KMS-11 (cell line): ENCODE results near the gene NUCB2.

Experiments
- H2AFZ ChIP-seq: fragments of 200-600 bp; sonication (generic); 2 replicates; pipeline ENCODE4 v1.6.1; 2016; ENCODE audit warnings: antibody characterized with exemption, mixed run types, low read depth
- H3K27ac ChIP-seq: fragments of 200-600 bp; sonication (generic); 2 replicates; pipeline ENCODE4 v1.6.1; 2016; ENCODE audit warnings: mild to moderate bottlenecking, mixed run types
- H3K27me3 ChIP-seq: fragments of 200-600 bp; sonication (generic); 2 replicates; pipeline ENCODE4 v1.6.1; 2017; ENCODE audit warnings: mild to moderate bottlenecking, low read depth, mixed run types, moderate library complexity; ENCODE audit not compliant: insufficient read depth
- H3K36me3 ChIP-seq: fragments of 200-600 bp; sonication (generic); 2 replicates; pipeline ENCODE4 v1.6.1; 2017; ENCODE audit warnings: mild to moderate bottlenecking, mixed run types; ENCODE audit not compliant: insufficient read depth
- H3K4me1 ChIP-seq: fragments of 200-600 bp; sonication (generic); 2 replicates; pipeline ENCODE4 v1.6.1; 2016; ENCODE audit warnings: mild to moderate bottlenecking, low read depth, mixed run types; ENCODE audit not compliant: poor library complexity, severe bottlenecking
- H3K4me2 ChIP-seq: fragments of 200-600 bp; sonication (generic); 2 replicates; pipeline ENCODE4 v1.7.0; 2016; ENCODE audit warnings: mild to moderate bottlenecking, mixed run types
- H3K4me3 ChIP-seq: fragments of 200-600 bp; sonication (generic); IDR thresholded peaks from 2 replicates; pipeline ENCODE4 v1.6.1; 2017; ENCODE audit warnings: low read depth, low read length, mixed read lengths; ENCODE audit not compliant: insufficient read depth
- H3K79me2 ChIP-seq: fragments of 200-600 bp; sonication (generic); 2 replicates; pipeline ENCODE4 v1.6.1; 2016; ENCODE audit warnings: low read depth, mixed run types; ENCODE audit not compliant: insufficient read depth
- H3K9ac ChIP-seq: fragments of 200-600 bp; sonication (generic); 2 replicates; pipeline ENCODE4 v1.6.1; 2016; ENCODE audit warnings: mild to moderate bottlenecking, mixed run types
- H4K20me1 ChIP-seq: fragments of 200-600 bp; sonication (generic); 2 replicates; pipeline ENCODE4 v1.6.1; 2016; ENCODE audit warnings: mild to moderate bottlenecking, mixed run types; ENCODE audit not compliant: insufficient read depth
- TF ChIP-seq, protein P1 (sequence below): fragments of 200-600 bp; sonication (generic); conservative IDR thresholded peaks from 2 replicates; pipeline ENCODE4 v1.6.1; 2017; ENCODE audit warnings: low read depth, mild to moderate bottlenecking, antibody characterized with exemption, low read length, moderate library complexity, mixed read lengths

NUCB2 gene

DNA sequence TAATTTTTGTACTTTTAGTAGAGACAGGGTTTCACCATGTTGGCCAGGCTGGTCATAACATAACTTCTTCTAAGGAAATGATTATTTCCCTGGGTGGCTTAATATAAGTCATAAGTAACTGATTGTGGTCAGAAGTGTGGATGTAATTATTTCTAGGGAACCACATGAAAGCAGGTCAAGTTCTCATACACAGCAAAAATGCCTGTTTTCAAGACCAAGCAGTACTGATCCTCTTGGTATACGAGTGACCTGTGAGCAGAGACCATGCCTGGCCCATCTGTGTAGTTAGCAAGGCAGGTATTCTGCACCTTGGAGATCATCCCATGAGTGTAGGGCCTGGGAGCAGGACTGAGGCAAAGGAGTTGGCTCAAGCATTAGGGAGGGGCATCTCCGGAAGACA is 32.5 kb upstream of the NUCB2 start:
- Histone ChIP-seq H3K4me1 (peaks cover 15% of the 10 kb centered on the region), H3K27me3 (peaks cover 12% of the 10 kb centered on the region), H3K4me3 (no peak overlapping the region), H4K20me1 (no peaks in the 10 kb centered on the region), H3K79me2 (no peaks in the 10 kb centered on the region), H2AFZ (no peak overlapping the region), H3K9ac (no peak overlapping the region), H3K36me3 (no peaks in the 10 kb centered on the region), H3K4me2 (no peak overlapping the region; the same call in 1 of the 2 replicates), H3K27ac (no peak overlapping the region)
- TF ChIP-seq, protein P1, sequence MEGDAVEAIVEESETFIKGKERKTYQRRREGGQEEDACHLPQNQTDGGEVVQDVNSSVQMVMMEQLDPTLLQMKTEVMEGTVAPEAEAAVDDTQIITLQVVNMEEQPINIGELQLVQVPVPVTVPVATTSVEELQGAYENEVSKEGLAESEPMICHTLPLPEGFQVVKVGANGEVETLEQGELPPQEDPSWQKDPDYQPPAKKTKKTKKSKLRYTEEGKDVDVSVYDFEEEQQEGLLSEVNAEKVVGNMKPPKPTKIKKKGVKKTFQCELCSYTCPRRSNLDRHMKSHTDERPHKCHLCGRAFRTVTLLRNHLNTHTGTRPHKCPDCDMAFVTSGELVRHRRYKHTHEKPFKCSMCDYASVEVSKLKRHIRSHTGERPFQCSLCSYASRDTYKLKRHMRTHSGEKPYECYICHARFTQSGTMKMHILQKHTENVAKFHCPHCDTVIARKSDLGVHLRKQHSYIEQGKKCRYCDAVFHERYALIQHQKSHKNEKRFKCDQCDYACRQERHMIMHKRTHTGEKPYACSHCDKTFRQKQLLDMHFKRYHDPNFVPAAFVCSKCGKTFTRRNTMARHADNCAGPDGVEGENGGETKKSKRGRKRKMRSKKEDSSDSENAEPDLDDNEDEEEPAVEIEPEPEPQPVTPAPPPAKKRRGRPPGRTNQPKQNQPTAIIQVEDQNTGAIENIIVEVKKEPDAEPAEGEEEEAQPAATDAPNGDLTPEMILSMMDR = no peak

DNA sequence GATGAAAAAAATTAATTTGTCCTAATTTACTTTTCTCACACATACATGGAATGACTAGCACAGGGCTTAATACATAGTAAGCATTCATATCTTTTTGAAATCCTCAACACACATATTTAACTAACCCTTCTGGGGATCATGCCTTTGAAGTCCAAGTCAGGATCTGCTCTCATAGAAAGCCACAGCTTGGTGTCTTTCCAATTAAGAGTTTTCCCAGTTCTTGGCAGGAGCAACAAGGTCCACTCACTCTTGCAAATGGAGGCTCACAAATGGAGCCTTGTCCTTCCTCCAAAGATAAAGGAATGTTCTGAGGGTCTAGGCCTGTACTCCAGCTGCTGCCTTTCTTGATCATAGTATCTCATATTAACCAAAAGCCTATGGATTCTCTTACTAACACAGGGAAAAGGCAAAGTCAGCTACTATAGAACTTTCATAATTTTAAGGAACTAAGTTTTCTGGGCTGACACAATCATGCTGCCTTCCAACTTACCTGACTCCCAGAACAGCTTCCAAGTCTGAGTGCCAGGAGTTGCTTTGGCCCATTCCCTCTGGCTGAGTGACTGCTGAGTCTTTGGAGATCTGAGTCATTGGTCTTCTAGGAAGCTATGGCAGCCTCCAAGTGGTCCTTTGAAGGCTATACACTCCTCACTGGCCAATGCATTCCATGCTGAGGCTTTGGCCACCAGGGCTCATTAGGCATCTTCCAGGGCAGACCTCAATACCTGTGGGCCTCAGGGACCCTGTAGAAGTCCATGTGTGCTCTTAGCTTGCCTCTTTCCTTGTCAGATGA is 25.8 kb upstream of the NUCB2 start:
- H3K4me1 ChIP-seq = no peaks in the 10 kb centered on the region
- TF ChIP-seq, protein P1 = no peak
- no peak overlapping the region for H3K9ac ChIP-seq
- H3K27ac ChIP-seq = no peak overlapping the region
- H4K20me1 ChIP-seq = no peaks in the 10 kb centered on the region
- no peak overlapping the region for H3K4me2 ChIP-seq
- H3K4me3 ChIP-seq = no peak overlapping the region
- no peaks in the 10 kb centered on the region for H3K36me3 ChIP-seq
- no peaks in the 10 kb centered on the region for H3K79me2 ChIP-seq
- no peak overlapping the region for H2AFZ ChIP-seq
- H3K27me3 ChIP-seq = no peaks in the 10 kb centered on the region; the same call in 1 of the 2 replicates

DNA sequence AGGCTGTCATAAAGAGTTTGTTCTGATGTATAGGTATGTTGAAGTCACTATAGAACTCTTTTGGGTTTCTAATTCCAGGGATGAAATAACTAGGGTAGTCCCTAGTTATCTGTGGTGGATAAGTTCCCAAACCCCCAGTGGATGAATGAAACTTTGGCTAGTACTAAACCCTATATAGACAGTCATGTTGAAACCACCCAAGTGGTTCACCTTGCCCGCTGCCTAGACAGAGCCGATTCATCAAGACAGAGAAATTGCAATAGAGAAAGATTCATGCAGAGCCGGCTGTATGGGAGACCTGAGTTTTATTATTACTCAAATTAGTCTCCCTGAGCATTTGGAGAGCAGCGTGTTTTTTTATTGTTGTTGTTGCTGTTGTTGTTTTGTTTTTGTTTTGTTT is 23.8 kb upstream of the NUCB2 start:
- Histone ChIP-seq H3K36me3 (no peaks in the 10 kb centered on the region), H3K27ac (no peak overlapping the region), H3K4me1 (no peaks in the 10 kb centered on the region), H4K20me1 (no peaks in the 10 kb centered on the region), H3K27me3 (no peaks in the 10 kb centered on the region), H3K4me3 (no peak overlapping the region), H2AFZ (no peak overlapping the region), H3K4me2 (no peak overlapping the region), H3K9ac (no peak overlapping the region), H3K79me2 (no peaks in the 10 kb centered on the region)
- TF ChIP-seq, protein P1 = no peak

DNA sequence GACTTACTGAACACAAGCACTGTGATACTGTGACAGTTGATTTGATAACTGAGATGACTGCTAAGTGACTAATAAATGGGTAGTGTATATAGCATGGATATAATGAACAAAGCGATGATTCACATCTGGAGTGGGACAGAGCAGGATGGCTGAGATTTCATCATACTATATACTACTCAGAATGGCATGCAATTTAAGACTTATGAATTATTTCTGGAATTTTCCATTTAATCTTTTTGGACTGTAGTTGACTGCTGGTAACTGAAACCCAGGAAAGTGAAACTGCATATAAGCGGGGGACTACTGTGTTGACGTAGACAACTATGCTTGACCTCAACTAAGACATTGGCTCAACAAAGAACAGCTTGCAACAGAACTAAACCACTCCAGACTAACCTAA is 20.0 kb upstream of the NUCB2 start:
- H3K4me3 ChIP-seq = no peak overlapping the region
- no peak overlapping the region for H3K4me2 ChIP-seq
- no peaks in the 10 kb centered on the region for H4K20me1 ChIP-seq
- no peak overlapping the region for H3K27ac ChIP-seq
- no peaks in the 10 kb centered on the region for H3K79me2 ChIP-seq
- H3K27me3 ChIP-seq = no peaks in the 10 kb centered on the region
- TF ChIP-seq, protein P1 = no peak
- H3K36me3 ChIP-seq = no peaks in the 10 kb centered on the region
- peaks cover 7% of the 10 kb centered on the region for H3K4me1 ChIP-seq
- no peak overlapping the region for H2AFZ ChIP-seq
- no peak overlapping the region for H3K9ac ChIP-seq
